RPMI8226 (cell line): ENCODE data around the gene CTDNEP1.
A peak's percentile ranks its signal among the peaks of the same experiment; 100 is the strongest.
"Not testable (repeated sequence)": the region's sequence is repeated elsewhere in the genome, so short reads cannot be mapped to it uniquely, and the experiment has no call there.

Experiments
- DNase-seq: peaks from one replicate; pipeline ENCODE4 v3.0.0-alpha.2; 2015

CTDNEP1 gene

GRCh38 chr17:7243838-7244237 is 7.7 kb downstream of the CTDNEP1 start:
- not testable (repeated sequence) for DNase-seq

- no peak for DNase-seq
These were observed 8.1 kb downstream of the CTDNEP1 start for GRCh38 chr17:7243453-7243729.

GRCh38 chr17:7242717-7243452 is 8.6 kb downstream of the CTDNEP1 start:
- peak; percentile 92 for DNase-seq

- DNase-seq = peak; percentile 89
These were observed 9.5 kb downstream of the CTDNEP1 start, which contains the start of gene GABARAP for GRCh38 chr17:7241783-7242716. Gene GABARAP, minus strand, starts transcription at chr17:7242449. Its CDS starts 119 bp downstream, at chr17:7242330.

GRCh38 chr17:7241090-7241733 is 10.3 kb downstream of the CTDNEP1 start:
- no peak for DNase-seq

GRCh38 chr17:7240375-7240774 is 11.2 kb downstream of the CTDNEP1 start:
- no peak for DNase-seq

GRCh38 chr17:7239091-7240027 is 12.2 kb downstream of the CTDNEP1 start, which contains the start of gene PHF23:
Gene PHF23, minus strand, starts transcription at chr17:7239457. Its CDS starts 178 bp downstream, at chr17:7239279.
- DNase-seq = peak; percentile 97

GRCh38 chr17:7238420-7239090 is 13.0 kb downstream of the CTDNEP1 start:
- no peak for DNase-seq

GRCh38 chr17:7237761-7238419 is 13.6 kb downstream of the CTDNEP1 start:
- DNase-seq = peak; percentile 78

GRCh38 chr17:7237266-7237760 is 14.2 kb downstream of the CTDNEP1 start:
- no peak for DNase-seq

GRCh38 chr17:7236808-7237207 is 14.7 kb downstream of the CTDNEP1 start:
- no peak for DNase-seq

- DNase-seq = no peak
These were observed 15.6 kb downstream of the CTDNEP1 start for GRCh38 chr17:7235693-7236665.

GRCh38 chr17:7234083-7234951 is 17.2 kb downstream of the CTDNEP1 start, which contains the start of gene DVL2:
Gene DVL2, minus strand, starts transcription at chr17:7234517. Its CDS starts 255 bp downstream, at chr17:7234262.
- DNase-seq = peak; percentile 91

GRCh38 chr17:7233701-7234082 is 17.8 kb downstream of the CTDNEP1 start:
- no peak for DNase-seq

GRCh38 chr17:7232114-7232513 is 19.4 kb downstream of the CTDNEP1 start:
- DNase-seq = no peak

GRCh38 chr17:7229504-7229903 is 22.0 kb downstream of the CTDNEP1 start:
- DNase-seq = no peak

GRCh38 chr17:7228920-7229319 is 22.6 kb downstream of the CTDNEP1 start:
- no peak for DNase-seq
